Progenitor cell of endocrine pancreas (in vitro differentiated cells): Measurements from ENCODE around the gene XYLB. TPM values are rescaled to one million over a fixed set of nuclear protein-coding genes. Genes with fewer than 3 reads are reported as not detected.
A peak's percentile ranks its signal among the peaks of the same experiment; 100 is the strongest.

Experiments
- DNase-seq: peaks from one replicate; pipeline ENCODE4 v3.0.0; 2021; ENCODE audit warnings: low spot score; ENCODE audit not compliant: unreplicated experiment
- H3K27ac Mint-ChIP-seq: 2 replicates; pipeline ENCODE4 v1.8.0; 2021; ENCODE audit warnings: mild to moderate bottlenecking, moderate library complexity, mixed read lengths
- H3K27me3 Mint-ChIP-seq: 2 replicates; pipeline ENCODE4 v1.8.0; 2021; ENCODE audit warnings: mixed read lengths
- H3K36me3 Mint-ChIP-seq: 2 replicates; pipeline ENCODE4 v1.8.0; 2022; ENCODE audit warnings: mixed read lengths; ENCODE audit not compliant: insufficient read depth
- H3K4me1 Mint-ChIP-seq: 2 replicates; pipeline ENCODE4 v1.8.0; 2021; ENCODE audit warnings: low read depth, mixed read lengths
- H3K4me3 Mint-ChIP-seq: 2 replicates; pipeline ENCODE4 v1.8.0; 2021; ENCODE audit warnings: low read depth, mild to moderate bottlenecking, moderate library complexity, mixed read lengths
- H3K9me3 Mint-ChIP-seq: 2 replicates; pipeline ENCODE4 v1.8.0; 2021; ENCODE audit warnings: low read depth, mixed read lengths
- total RNA-seq: library from RNA; stranded (reverse); gene quantifications from 2 replicates; pipeline ENCODE4 v1.2.1, GENCODE V29; 2021
- TF ChIP-seq, protein P1 (sequence below): fragments of 200-600 bp; sonication (generic); IDR thresholded peaks from one replicate; pipeline ENCODE4 v1.5.0; 2021; ENCODE audit warnings: antibody characterized with exemption, mild to moderate bottlenecking; ENCODE audit not compliant: unreplicated experiment

Gene XYLB
- total RNA-seq, 1 donor from 2014 or later = 4.0 TPM

- Mint-ChIP-seq H3K27me3 (no peaks in the 10 kb centered on the region), H3K9me3 (peaks cover 8% of the 10 kb centered on the region), H3K27ac (no peak overlapping the region), H3K4me1 (peaks cover 6% of the 10 kb centered on the region), H3K4me3 (no peak overlapping the region), H3K36me3 (peaks cover 7% of the 10 kb centered on the region)
- DNase-seq = no peak
- TF ChIP-seq, protein P1, sequence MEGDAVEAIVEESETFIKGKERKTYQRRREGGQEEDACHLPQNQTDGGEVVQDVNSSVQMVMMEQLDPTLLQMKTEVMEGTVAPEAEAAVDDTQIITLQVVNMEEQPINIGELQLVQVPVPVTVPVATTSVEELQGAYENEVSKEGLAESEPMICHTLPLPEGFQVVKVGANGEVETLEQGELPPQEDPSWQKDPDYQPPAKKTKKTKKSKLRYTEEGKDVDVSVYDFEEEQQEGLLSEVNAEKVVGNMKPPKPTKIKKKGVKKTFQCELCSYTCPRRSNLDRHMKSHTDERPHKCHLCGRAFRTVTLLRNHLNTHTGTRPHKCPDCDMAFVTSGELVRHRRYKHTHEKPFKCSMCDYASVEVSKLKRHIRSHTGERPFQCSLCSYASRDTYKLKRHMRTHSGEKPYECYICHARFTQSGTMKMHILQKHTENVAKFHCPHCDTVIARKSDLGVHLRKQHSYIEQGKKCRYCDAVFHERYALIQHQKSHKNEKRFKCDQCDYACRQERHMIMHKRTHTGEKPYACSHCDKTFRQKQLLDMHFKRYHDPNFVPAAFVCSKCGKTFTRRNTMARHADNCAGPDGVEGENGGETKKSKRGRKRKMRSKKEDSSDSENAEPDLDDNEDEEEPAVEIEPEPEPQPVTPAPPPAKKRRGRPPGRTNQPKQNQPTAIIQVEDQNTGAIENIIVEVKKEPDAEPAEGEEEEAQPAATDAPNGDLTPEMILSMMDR = no peak
These were observed 100.2 kb downstream of the XYLB start for GRCh38 chr3:38446812-38447211.

DNA sequence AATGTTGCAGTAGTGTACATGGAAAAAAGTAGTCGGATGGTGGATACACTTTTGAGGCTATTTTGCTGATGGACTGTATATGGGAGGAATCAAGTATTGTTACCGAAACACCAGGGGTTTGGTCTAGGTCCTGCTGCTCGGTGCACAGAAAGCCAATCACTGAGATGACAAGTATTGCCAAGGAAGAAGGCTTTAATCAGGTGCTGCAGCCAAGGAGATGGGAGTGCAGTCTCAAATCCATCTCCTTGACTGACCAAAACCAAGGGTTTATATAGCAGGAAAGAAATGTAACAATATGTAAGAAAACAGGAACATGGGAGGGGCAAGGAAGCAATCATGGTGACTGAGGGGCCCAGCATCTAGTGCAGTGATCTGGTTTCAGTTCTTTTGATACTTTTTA, 104.3 kb downstream of the XYLB start:
- H3K9me3 Mint-ChIP-seq = peaks cover 8% of the 10 kb centered on the region
- TF ChIP-seq, protein P1 = no peak
- no peak overlapping the region for H3K4me3 Mint-ChIP-seq
- peaks cover 7% of the 10 kb centered on the region for H3K36me3 Mint-ChIP-seq
- H3K4me1 Mint-ChIP-seq = peaks cover 6% of the 10 kb centered on the region
- H3K27me3 Mint-ChIP-seq = no peaks in the 10 kb centered on the region
- no peak overlapping the region for H3K27ac Mint-ChIP-seq
- DNase-seq = no peak

DNA sequence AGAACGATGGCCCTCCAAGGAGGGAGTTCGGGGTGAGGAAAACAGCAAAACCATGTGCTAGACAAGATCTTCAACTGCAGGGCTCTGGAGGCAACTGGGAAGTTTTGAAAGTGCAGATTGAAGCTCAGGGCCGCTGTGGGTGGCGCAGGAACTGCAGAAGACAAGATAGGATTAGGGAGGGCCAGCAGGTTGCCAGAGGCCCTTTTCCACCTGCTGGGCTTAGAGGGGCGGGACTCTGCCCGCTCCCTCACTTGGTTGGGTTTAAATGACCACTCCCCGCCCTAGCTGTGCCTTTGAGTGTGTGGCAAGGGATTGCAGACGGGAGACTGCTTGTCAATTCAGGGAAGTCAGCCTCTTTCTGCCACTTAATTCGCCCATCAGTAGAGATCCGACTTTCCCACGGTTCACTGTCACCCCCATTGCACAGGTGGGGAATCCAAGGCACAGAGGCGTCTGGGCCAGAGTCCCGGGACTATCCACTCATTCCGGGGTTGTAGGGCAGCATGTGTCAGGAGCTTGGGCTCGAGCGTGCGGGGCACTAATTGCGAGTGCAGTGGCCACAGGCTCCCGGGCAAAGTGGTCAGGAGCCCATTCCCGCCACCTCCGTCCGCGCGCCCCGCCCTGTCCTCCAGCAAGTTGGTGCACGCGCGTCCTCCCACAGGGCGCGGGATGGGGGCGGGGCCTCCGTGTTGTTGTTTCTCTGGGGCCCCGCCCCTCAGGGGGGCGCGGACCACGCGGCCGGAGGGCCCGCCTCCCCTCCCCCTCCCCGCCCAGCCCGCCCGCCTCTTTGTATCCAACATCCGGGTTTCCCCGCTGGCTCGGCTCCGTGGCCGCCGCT, 106.7 kb downstream of the XYLB start, which contains the start of gene ACVR2B:
TSS of gene ACVR2B (plus strand) at position 816 of the 838 bp plus-strand sequence. CDS start 433 bp downstream, outside the sequence.
- H3K4me3 Mint-ChIP-seq = peak within 1 kb of the TSS; percentile 99
- DNase-seq = peak; percentile 82
- peaks cover 7% of the 10 kb centered on the region for H3K36me3 Mint-ChIP-seq
- TF ChIP-seq, protein P1 = no peak
- H3K9me3 Mint-ChIP-seq = peaks cover 8% of the 10 kb centered on the region
- peaks cover 26% of the 10 kb centered on the region for H3K4me1 Mint-ChIP-seq
- no peaks in the 10 kb centered on the region for H3K27me3 Mint-ChIP-seq
- peak within 1 kb of the TSS; percentile 100 for H3K27ac Mint-ChIP-seq

DNA sequence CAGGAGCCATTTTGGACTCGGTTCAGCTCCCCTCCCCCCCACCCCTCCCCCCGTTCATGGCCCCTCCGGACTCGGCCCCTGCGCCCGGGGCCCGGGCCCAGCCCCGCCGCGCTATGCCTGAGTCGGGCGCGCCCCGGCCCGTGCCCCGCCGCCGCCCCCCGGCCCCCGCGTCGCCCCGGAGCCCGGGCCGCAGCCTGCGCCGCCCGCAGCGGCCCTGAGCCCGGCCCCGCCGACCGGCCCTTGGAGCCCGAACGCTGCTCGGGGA, 107.3 kb downstream of the XYLB start:
- DNase-seq = no peak

GRCh38 chr3:38454178-38454883, 107.7 kb downstream of the XYLB start:
- H3K4me1 Mint-ChIP-seq = peaks cover 35% of the 10 kb centered on the region
- peak overlapping the region; percentile 99 for H3K4me3 Mint-ChIP-seq
- DNase-seq = peak; percentile 34
- TF ChIP-seq, protein P1 = no peak
- no peaks in the 10 kb centered on the region for H3K27me3 Mint-ChIP-seq
- H3K27ac Mint-ChIP-seq = peak overlapping the region; percentile 100
- peaks cover 8% of the 10 kb centered on the region for H3K9me3 Mint-ChIP-seq
- H3K36me3 Mint-ChIP-seq = peaks cover 7% of the 10 kb centered on the region

More for the DNA sequence above, 107.3 kb downstream of the XYLB start:
- Mint-ChIP-seq H3K4me1 (peaks cover 32% of the 10 kb centered on the region), H3K9me3 (peaks cover 8% of the 10 kb centered on the region), H3K27ac (no peak overlapping the region), H3K4me3 (peak overlapping the region; percentile 99), H3K27me3 (no peaks in the 10 kb centered on the region), H3K36me3 (peaks cover 7% of the 10 kb centered on the region)
- TF ChIP-seq, protein P1 = no peak
